Esophagus muscularis mucosa (tissue), 4 donors: Measurements from ENCODE around the gene FKBP1A.

ENCODE experiments used
- EP300 ChIP-seq: sonication (generic); formaldehyde crosslinking; IDR thresholded peaks from one replicate; pipeline ENCODE4 v1.6.1; 2017; ENCODE audit warnings: antibody characterized with exemption
- POLR2A ChIP-seq: fragments of 450-650 bp; IDR thresholded peaks from one replicate; pipeline ENCODE4 v1.6.1; 2017; ENCODE audit warnings: antibody characterized with exemption, moderate library complexity, mild to moderate bottlenecking, low read depth
- POLR2AphosphoS5 ChIP-seq, 2 donors: sonication (generic); formaldehyde crosslinking; IDR thresholded peaks; one replicate each; pipeline ENCODE4 v1.6.1; 2017; ENCODE audit warnings: antibody characterized with exemption in 2 of 2
- TF ChIP-seq, protein P1 (sequence below), 3 experiments: fragments of 200-600 bp in 2 of 3; fragments of 450-650 bp in 1 of 3; sonication (generic) in 2 of 3; IDR thresholded peaks; one replicate each; pipeline ENCODE4 v1.5.1; 2017 to 2019; ENCODE audit warnings: antibody characterized with exemption in 3 of 3, mild to moderate bottlenecking in 2 of 3, moderate library complexity in 1 of 3

DNA sequence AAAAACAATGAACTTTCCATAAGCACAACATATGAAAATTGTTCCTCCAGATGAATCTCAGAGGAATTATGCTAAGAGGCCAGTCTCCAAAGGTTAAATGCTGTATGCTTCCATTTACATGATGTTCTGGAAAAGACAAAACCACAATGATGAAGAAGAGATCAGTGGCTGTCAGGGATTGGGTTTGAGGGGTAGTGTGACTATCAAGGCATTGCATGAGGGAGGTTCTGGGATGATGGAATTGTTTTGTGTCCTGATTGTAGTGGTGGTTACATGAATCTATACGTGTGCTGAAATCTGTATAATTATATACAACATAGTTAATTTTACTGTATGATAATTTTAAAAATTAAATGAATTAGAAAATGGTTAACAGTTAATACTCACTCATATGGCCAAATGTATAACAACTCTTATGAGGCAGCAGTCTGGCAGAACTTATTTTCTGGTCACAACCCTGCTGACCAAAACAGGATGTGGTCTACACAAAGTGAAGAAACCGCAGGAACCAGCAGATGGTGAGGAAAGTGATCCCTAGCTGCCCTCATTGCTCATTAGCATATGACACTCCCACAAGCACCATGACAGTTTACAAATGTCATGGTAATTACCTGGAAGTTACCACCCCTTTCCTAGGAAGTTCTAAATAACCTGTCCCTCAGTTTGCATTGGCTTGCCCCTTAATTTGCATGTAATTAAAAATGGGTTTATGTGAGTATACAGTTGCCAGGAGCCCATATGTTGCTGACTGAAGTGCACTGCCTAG is 41.9 kb upstream of the FKBP1A start:
- TF ChIP-seq, protein P1, sequence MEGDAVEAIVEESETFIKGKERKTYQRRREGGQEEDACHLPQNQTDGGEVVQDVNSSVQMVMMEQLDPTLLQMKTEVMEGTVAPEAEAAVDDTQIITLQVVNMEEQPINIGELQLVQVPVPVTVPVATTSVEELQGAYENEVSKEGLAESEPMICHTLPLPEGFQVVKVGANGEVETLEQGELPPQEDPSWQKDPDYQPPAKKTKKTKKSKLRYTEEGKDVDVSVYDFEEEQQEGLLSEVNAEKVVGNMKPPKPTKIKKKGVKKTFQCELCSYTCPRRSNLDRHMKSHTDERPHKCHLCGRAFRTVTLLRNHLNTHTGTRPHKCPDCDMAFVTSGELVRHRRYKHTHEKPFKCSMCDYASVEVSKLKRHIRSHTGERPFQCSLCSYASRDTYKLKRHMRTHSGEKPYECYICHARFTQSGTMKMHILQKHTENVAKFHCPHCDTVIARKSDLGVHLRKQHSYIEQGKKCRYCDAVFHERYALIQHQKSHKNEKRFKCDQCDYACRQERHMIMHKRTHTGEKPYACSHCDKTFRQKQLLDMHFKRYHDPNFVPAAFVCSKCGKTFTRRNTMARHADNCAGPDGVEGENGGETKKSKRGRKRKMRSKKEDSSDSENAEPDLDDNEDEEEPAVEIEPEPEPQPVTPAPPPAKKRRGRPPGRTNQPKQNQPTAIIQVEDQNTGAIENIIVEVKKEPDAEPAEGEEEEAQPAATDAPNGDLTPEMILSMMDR (IDR thresholded peaks at IDR 0.05): no peak
- TF ChIP-seq POLR2AphosphoS5 (IDR thresholded peaks at IDR 0.05) (no peak), EP300 (no peak), POLR2A (no peak)
